Measurements from ENCODE around the gene CMTR1. TPM values are rescaled to one million over a fixed set of nuclear protein-coding genes. Genes with fewer than 3 reads are reported as not detected.

The CMTR1 gene
- total RNA-seq, 1 donor from 2014 or later, result 44.5 TPM

GRCh38 chr6:37490536-37491170 lies 57.6 kb downstream of the CMTR1 start:
- TF ChIP-seq CTCF (IDR thresholded peaks at IDR 0.05), result no peak
- H3K4me3 Mint-ChIP-seq (ENCODE audit: unreplicated experiment), result no peak overlapping the region
- H3K4me1 Mint-ChIP-seq (ENCODE audit: unreplicated experiment), result peaks cover 18% of the 10 kb centered on the region
- H3K9me3 Mint-ChIP-seq (ENCODE audit: unreplicated experiment), result no peaks in the 10 kb centered on the region
- peaks cover 4% of the 10 kb centered on the region for H3K36me3 Mint-ChIP-seq (ENCODE audit: unreplicated experiment)
- no peaks in the 10 kb centered on the region for H3K27me3 Mint-ChIP-seq (ENCODE audit: unreplicated experiment)
- DNase-seq (ENCODE audit: extremely low spot score, unreplicated experiment), result no peak
- H3K27ac Mint-ChIP-seq (ENCODE audit: unreplicated experiment), result peak overlapping the region; percentile 70

- TF ChIP-seq CTCF (IDR thresholded peaks at IDR 0.05), result no peak
- no peak for DNase-seq (ENCODE audit: extremely low spot score, unreplicated experiment)
- Mint-ChIP-seq H3K27me3 (ENCODE audit: unreplicated experiment) (no peaks in the 10 kb centered on the region), H3K27ac (ENCODE audit: unreplicated experiment) (no peak overlapping the region), H3K36me3 (ENCODE audit: unreplicated experiment) (peaks cover 3% of the 10 kb centered on the region), H3K4me3 (ENCODE audit: unreplicated experiment) (no peak overlapping the region), H3K9me3 (ENCODE audit: unreplicated experiment) (no peaks in the 10 kb centered on the region), H3K4me1 (ENCODE audit: unreplicated experiment) (peaks cover 18% of the 10 kb centered on the region)
Observed at GRCh38 chr6:37491171-37491829, 58.3 kb downstream of the CMTR1 start.

GRCh38 chr6:37491830-37492208 lies 58.8 kb downstream of the CMTR1 start:
- DNase-seq (ENCODE audit: extremely low spot score, unreplicated experiment), result no peak
- no peak overlapping the region for H3K4me3 Mint-ChIP-seq (ENCODE audit: unreplicated experiment)
- H3K36me3 Mint-ChIP-seq (ENCODE audit: unreplicated experiment), result peaks cover 3% of the 10 kb centered on the region
- peaks cover 18% of the 10 kb centered on the region for H3K4me1 Mint-ChIP-seq (ENCODE audit: unreplicated experiment)
- no peaks in the 10 kb centered on the region for H3K27me3 Mint-ChIP-seq (ENCODE audit: unreplicated experiment)
- TF ChIP-seq CTCF (IDR thresholded peaks at IDR 0.05), result no peak
- H3K9me3 Mint-ChIP-seq (ENCODE audit: unreplicated experiment), result no peaks in the 10 kb centered on the region
- no peak overlapping the region for H3K27ac Mint-ChIP-seq (ENCODE audit: unreplicated experiment)

GRCh38 chr6:37492236-37492972 lies 59.4 kb downstream of the CMTR1 start:
- Mint-ChIP-seq H3K36me3 (ENCODE audit: unreplicated experiment) (peaks cover 3% of the 10 kb centered on the region), H3K9me3 (ENCODE audit: unreplicated experiment) (no peaks in the 10 kb centered on the region), H3K4me1 (ENCODE audit: unreplicated experiment) (peaks cover 18% of the 10 kb centered on the region), H3K4me3 (ENCODE audit: unreplicated experiment) (no peak overlapping the region), H3K27ac (ENCODE audit: unreplicated experiment) (no peak overlapping the region), H3K27me3 (ENCODE audit: unreplicated experiment) (no peaks in the 10 kb centered on the region)
- DNase-seq (ENCODE audit: extremely low spot score, unreplicated experiment), result no peak
- TF ChIP-seq CTCF (IDR thresholded peaks at IDR 0.05), result no peak

Data from osteocyte (in vitro differentiated cells).